Heart right ventricle (tissue), 16 donors: ENCODE results near the gene SETD1A. TPM values are rescaled to one million over a fixed set of nuclear protein-coding genes. Genes with fewer than 3 reads are reported as not detected.

Experiments used
- ATAC-seq, 8 donors: fragments of 200-7000 bp; cut with Tn5 transposase; one replicate each; pipeline ENCODE4 v1.9.1; 2020; ENCODE audit warnings: mild to moderate bottlenecking in 8 of 8, moderate library complexity in 8 of 8, moderate number of reproducible peaks in 1 of 8
- DNase-seq, 2 donors: peaks; one replicate each; pipeline ENCODE4 v3.0.0-alpha.2; 2020
- H3K27ac ChIP-seq, 10 donors: fragments of 200-600 bp; sonication (generic) in 2 of 10; one replicate each; pipeline versions ENCODE4 v1.5.0 to v1.8.0; 2020 to 2022; ENCODE audit warnings: mild to moderate bottlenecking in 3 of 10
- H3K27me3 ChIP-seq, 7 donors: fragments of 200-600 bp; one replicate each; pipeline ENCODE4 v1.8.0; 2021 to 2022; ENCODE audit warnings: mild to moderate bottlenecking in 2 of 7
- H3K36me3 ChIP-seq, 9 donors: fragments of 200-600 bp; sonication (generic) in 1 of 9; one replicate each; pipeline versions ENCODE4 v1.5.0 to v1.8.0; 2020 to 2022; ENCODE audit warnings: mild to moderate bottlenecking in 2 of 9
- H3K4me1 ChIP-seq, 9 donors: fragments of 200-600 bp; sonication (generic) in 1 of 9; one replicate each; pipeline versions ENCODE4 v1.5.0 to v1.8.0; 2020 to 2022; ENCODE audit warnings: mild to moderate bottlenecking in 4 of 9
- H3K4me3 ChIP-seq, 10 donors: fragments of 200-600 bp; sonication (generic) in 2 of 10; one replicate each; pipeline versions ENCODE4 v1.5.0 to v1.8.0; 2020 to 2022; ENCODE audit warnings: mild to moderate bottlenecking in 7 of 10, moderate library complexity in 2 of 10
- H3K9me3 ChIP-seq, 11 donors: fragments of 200-600 bp in 10 of 11; sonication (generic) in 2 of 11; one replicate each; pipeline versions ENCODE4 v1.5.0 to v1.8.0; 2013 to 2022; ENCODE audit warnings: mild to moderate bottlenecking in 2 of 11, control low read depth in 1 of 11, moderate library complexity in 1 of 11
- CTCF ChIP-seq, 9 donors: fragments of 200-600 bp; sonication (generic) in 2 of 9; IDR thresholded peaks; one replicate each; pipeline versions ENCODE4 v1.5.0 to v1.8.0; 2021 to 2022; ENCODE audit warnings: antibody characterized with exemption in 9 of 9, mild to moderate bottlenecking in 5 of 9, moderate library complexity in 1 of 9
- WGBS, 2 donors: extraction: QIAGEN DNeasy Blood & Tissue Kit; methylation state at CpG; one replicate each; pipeline ENCODE4 v1.1.7; 2013; ENCODE audit warnings: inconsistent platforms in 1 of 2; 5-methylcytosine and 5-hydroxymethylcytosine counted together
- intact Hi-C, 10 donors: fragments of 100-400 bp; cut with DNase I; formaldehyde crosslinking; loops; one replicate each; pipeline versions ENCODE4 v1.11.1 to v1.14.2; 2022
- polyA plus RNA-seq, 2 donors: library from polyadenylated mRNA; stranded (reverse); fragments of 200-250 nt; gene quantifications; one replicate each; pipeline ENCODE4 v1.2.3, GENCODE V29; 2013
- total RNA-seq, 10 donors: library from RNA; stranded (reverse); fragmentation: NEBNext Ultra II Directional in 3 of 10; extraction: Animal tissue kit (Norgen Biotek cat#: 25700) in 3 of 10; gene quantifications; one replicate each; pipeline versions ENCODE4 v1.2.1 to v1.2.4, GENCODE V29; 2021 to 2023
- donor health status: Arrhythmogenic right ventricular cardiomyopathy.
- donor health status: ischemic (EF 13 %, LVEDD 7.1; RV severe dilation, severe dysfunction).
- donor health status: healthy with polysubstance abuse.
- donor health status: DM: no; HTN: yes; CAD: no.
- donor health status: DM: no; HTN: no; CAD: no.
- donor health status: ischemic (EF 25% LVEDD 6.9; RV normal size, moderate dysfunction).
- donor health status: ischemic (EF 25% LVEDD 5.7; RV mildly dilated, moderate dysfunction).
- donor health status: healthy.
- donor health status: DM: yes; HTN: yes; CAD: no.
- donor health status: Ischemic cardiomyopathy.
- donor health status: ischemic (EF 35%, LVEDD 5.7; RV mildly dilated, moderate dysfunction).
- donor health status: nonischemic (EF 11% LVEDD 7.7; RV severe dilation, severe dysfunction).
- donor health status: DM: yes; HTN: yes; CAD: no.
- donor health status: PGD.
- donor health status: ischemic (EF 29% LVEDD 5.4; RV normal size, mild dysfunction).
- donor health status: nonischemic (EF 23%, LVEDD 6.1; RV moderate dilation, normal function).

Gene SETD1A
- total and polyA plus RNA-seq, 12 donors = 5.8 to 11.4 (median 9.2) TPM

- H3K27ac ChIP-seq = peak overlapping the region; percentile 86 to 97 (median 94)
- TF ChIP-seq CTCF (IDR thresholded peaks at IDR 0.05) = no peak
- peaks cover 0 to 21% (median 0%) of the 10 kb centered on the region in 9 donors for H3K36me3 ChIP-seq
- no peaks in the 10 kb centered on the region for H3K9me3 ChIP-seq
- DNase-seq (peak; percentile 99 to 100), ATAC-seq (peak; percentile 85 to 92 (median 88))
- 0 to 1% methylated on average over 42 of the region's 42 CpGs for WGBS, 2 donors
- H3K27me3 ChIP-seq = no peaks in the 10 kb centered on the region
- peak overlapping the region; percentile 50 to 89 (median 69) for H3K4me3 ChIP-seq
- intact Hi-C loops = loop anchor here in 5 of 10 donors (1.0 to 5.0 kb wide), 6 partner anchors 26 to 264 kb away; partner anchors contain the start of genes BCL7C (in 1 of the 5), CTF1 (in 1 of the 5) and FBRS (in 1 of the 5)
- peaks cover 0 to 24% (median 16%) of the 10 kb centered on the region in 9 donors for H3K4me1 ChIP-seq
These were observed 35.1 kb upstream of the SETD1A start for GRCh38 chr16:30922420-30922959.

GRCh38 chr16:30922960-30923535, 34.5 kb upstream of the SETD1A start:
- 0 to 1% methylated on average over 32 to 33 of the region's 33 CpGs for WGBS, 2 donors
- Histone ChIP-seq H3K36me3 (peaks cover 0 to 22% (median 0%) of the 10 kb centered on the region in 9 donors), H3K4me1 (peaks cover 0 to 24% (median 16%) of the 10 kb centered on the region in 9 donors), H3K4me3 (peak overlapping the region; percentile 57 to 89 (median 73)), H3K9me3 (no peaks in the 10 kb centered on the region), H3K27ac (peak overlapping the region; percentile 86 to 97 (median 94)), H3K27me3 (no peaks in the 10 kb centered on the region)
- intact Hi-C loops = loop anchor here in 5 of 10 donors (1.0 to 5.0 kb wide), 6 partner anchors 26 to 264 kb away; partner anchors contain the start of genes BCL7C (in 1 of the 5), CTF1 (in 1 of the 5) and FBRS (in 1 of the 5)
- peak; percentile 80 to 89 (median 86) for ATAC-seq
- TF ChIP-seq CTCF (IDR thresholded peaks at IDR 0.05) = no peak
- DNase-seq = peak; percentile 99 to 100

- Histone ChIP-seq H3K4me1 (peaks cover 0 to 24% (median 16%) of the 10 kb centered on the region in 9 donors), H3K9me3 (no peaks in the 10 kb centered on the region), H3K27me3 (no peaks in the 10 kb centered on the region), H3K36me3 (peaks cover 0 to 22% (median 0%) of the 10 kb centered on the region in 9 donors), H3K27ac (peak within 1 kb of the TSS; percentile 86 to 97 (median 94)), H3K4me3 (peak within 1 kb of the TSS; percentile 57 to 89 (median 73))
- intact Hi-C loops = loop anchor here in 4 of 10 donors (2.0 to 5.0 kb wide), 5 partner anchors 27 to 265 kb away; partner anchors contain the start of genes CTF1 (in 1 of the 4) and FBRS (in 1 of the 4)
- DNase-seq (peak in 1 of 2 donors; percentile 60), ATAC-seq (peak in 1 of 8 donors; percentile 5)
- WGBS, 2 donors = 0% methylated on average over 21 to 30 of the region's 31 CpGs
- no peak for TF ChIP-seq CTCF (IDR thresholded peaks at IDR 0.05)
These were observed 33.9 kb upstream of the SETD1A start, which contains the start of gene FBXL19 for GRCh38 chr16:30923554-30924075. Gene FBXL19 (plus strand): TSS chr16:30923572. CDS start chr16:30925755, 2,183 bp downstream.
